ENCODE data around the gene PLCL1. TPM values are rescaled to one million over a fixed set of nuclear protein-coding genes. Genes with fewer than 3 reads are reported as not detected.

The PLCL1 gene
- total RNA-seq, 1 experiment from 2014 or later, result not detected

GRCh38 chr2:197946562-197946961 lies 142.2 kb downstream of the PLCL1 start:
- BruUV-seq (replicated peaks), result no TSS peak
- DNase-seq, result no peak
- CTCF ChIA-PET, result no interaction called here

GRCh38 chr2:197947219-197947757 lies 142.9 kb downstream of the PLCL1 start:
- Histone ChIP-seq H3K4me3 (no peak overlapping the region), H3K79me2 (ENCODE audit: low read depth) (no peaks in the 10 kb centered on the region), H3K9me3 (ENCODE audit: insufficient read depth, low read depth) (no peaks in the 10 kb centered on the region), H4K20me1 (ENCODE audit: insufficient read depth) (no peaks in the 10 kb centered on the region), H3F3A (ENCODE audit: insufficient read depth, low read depth) (no peaks in the 10 kb centered on the region), H3K36me3 (ENCODE audit: low read depth) (no peaks in the 10 kb centered on the region), H3K4me2 (no peak overlapping the region), H3K9me2 (ENCODE audit: insufficient read depth) (no peaks in the 10 kb centered on the region), H3K27me3 (ENCODE audit: insufficient read depth, low read depth) (no peaks in the 10 kb centered on the region), H3K27ac (no peak overlapping the region), H2AFZ (no peak overlapping the region), H3K4me1 (replicated peaks; ENCODE audit: insufficient read depth) (no peaks in the 10 kb centered on the region)
- CTCF ChIA-PET, result no interaction called here
- POLR2A ChIA-PET (ENCODE audit: unreplicated experiment), result no interaction called here
- intact Hi-C loops (cut with micrococcal nuclease; ENCODE audit: unreplicated experiment), result no loop called here
- BruUV-seq (replicated peaks), result no TSS peak
- TF ChIP-seq EZH2 (IDR thresholded peaks at IDR 0.05; ENCODE audit: low read depth), result no peak
- DNase-seq, result no peak

More at GRCh38 chr2:197946562-197946961, 142.2 kb downstream of the PLCL1 start:
- H3K9me2 ChIP-seq (ENCODE audit: insufficient read depth), result no peaks in the 10 kb centered on the region
- POLR2A ChIA-PET (ENCODE audit: unreplicated experiment), result no interaction called here
- H2AFZ ChIP-seq, result no peak overlapping the region
- TF ChIP-seq EZH2 (IDR thresholded peaks at IDR 0.05; ENCODE audit: low read depth) (no peak), CTCF (conservative IDR thresholded peaks at IDR 0.05) (no peak)
- H3K4me1 ChIP-seq (replicated peaks; ENCODE audit: insufficient read depth), result no peaks in the 10 kb centered on the region
- H3K9me3 ChIP-seq (ENCODE audit: insufficient read depth, low read depth), result no peaks in the 10 kb centered on the region
- no peaks in the 10 kb centered on the region for H3F3A ChIP-seq (ENCODE audit: insufficient read depth, low read depth)
- H3K4me2 ChIP-seq, result no peak overlapping the region
- no peak overlapping the region for H3K4me3 ChIP-seq
- H3K27ac ChIP-seq, result no peak overlapping the region
- no peaks in the 10 kb centered on the region for H4K20me1 ChIP-seq (ENCODE audit: insufficient read depth)
- intact Hi-C loops (cut with micrococcal nuclease; ENCODE audit: unreplicated experiment), result no loop called here
- no peaks in the 10 kb centered on the region for H3K36me3 ChIP-seq (ENCODE audit: low read depth)
- H3K79me2 ChIP-seq (ENCODE audit: low read depth), result no peaks in the 10 kb centered on the region
- H3K27me3 ChIP-seq (ENCODE audit: insufficient read depth, low read depth), result no peaks in the 10 kb centered on the region

GRCh38 chr2:197949224-197949623 lies 144.8 kb downstream of the PLCL1 start:
- H3F3A ChIP-seq (ENCODE audit: insufficient read depth, low read depth), result no peaks in the 10 kb centered on the region
- no peaks in the 10 kb centered on the region for H3K4me1 ChIP-seq (replicated peaks; ENCODE audit: insufficient read depth)
- H3K36me3 ChIP-seq (ENCODE audit: low read depth), result no peaks in the 10 kb centered on the region
- H3K4me2 ChIP-seq, result no peak overlapping the region
- intact Hi-C loops (cut with micrococcal nuclease; ENCODE audit: unreplicated experiment), result no loop called here
- H3K27me3 ChIP-seq (ENCODE audit: insufficient read depth, low read depth), result no peaks in the 10 kb centered on the region
- H3K9me3 ChIP-seq (ENCODE audit: insufficient read depth, low read depth), result no peaks in the 10 kb centered on the region
- no peak overlapping the region for H2AFZ ChIP-seq
- H3K9me2 ChIP-seq (ENCODE audit: insufficient read depth), result no peaks in the 10 kb centered on the region
- no peaks in the 10 kb centered on the region for H4K20me1 ChIP-seq (ENCODE audit: insufficient read depth)
- no peak overlapping the region for H3K27ac ChIP-seq
- DNase-seq, result no peak
- CTCF ChIA-PET, result no interaction called here
- no TSS peak for BruUV-seq (replicated peaks)
- TF ChIP-seq CTCF (conservative IDR thresholded peaks at IDR 0.05) (no peak), EZH2 (IDR thresholded peaks at IDR 0.05; ENCODE audit: low read depth) (no peak)
- no peak overlapping the region for H3K4me3 ChIP-seq
- POLR2A ChIA-PET (ENCODE audit: unreplicated experiment), result no interaction called here
- no peaks in the 10 kb centered on the region for H3K79me2 ChIP-seq (ENCODE audit: low read depth)

GRCh38 chr2:197950006-197950405 lies 145.6 kb downstream of the PLCL1 start:
- Histone ChIP-seq H3K27me3 (ENCODE audit: insufficient read depth, low read depth) (no peaks in the 10 kb centered on the region), H3K36me3 (ENCODE audit: low read depth) (no peaks in the 10 kb centered on the region), H3K4me3 (no peak overlapping the region), H3K79me2 (ENCODE audit: low read depth) (no peaks in the 10 kb centered on the region), H3K27ac (no peak overlapping the region), H3K4me1 (replicated peaks; ENCODE audit: insufficient read depth) (no peaks in the 10 kb centered on the region), H4K20me1 (ENCODE audit: insufficient read depth) (no peaks in the 10 kb centered on the region), H3K9me3 (ENCODE audit: insufficient read depth, low read depth) (no peaks in the 10 kb centered on the region), H3K4me2 (no peak overlapping the region), H3F3A (ENCODE audit: insufficient read depth, low read depth) (no peaks in the 10 kb centered on the region), H2AFZ (no peak overlapping the region), H3K9me2 (ENCODE audit: insufficient read depth) (no peaks in the 10 kb centered on the region)
- no TSS peak for BruUV-seq (replicated peaks)
- CTCF ChIA-PET, result no interaction called here
- no peak for DNase-seq
- no peak for TF ChIP-seq CTCF (conservative IDR thresholded peaks at IDR 0.05)
- TF ChIP-seq EZH2 (IDR thresholded peaks at IDR 0.05; ENCODE audit: low read depth), result no peak
- intact Hi-C loops (cut with micrococcal nuclease; ENCODE audit: unreplicated experiment), result no loop called here
- POLR2A ChIA-PET (ENCODE audit: unreplicated experiment), result no interaction called here

All from PC-9 (cell line).